Measurements from ENCODE around the gene COL3A1.

The COL3A1 gene

DNA sequence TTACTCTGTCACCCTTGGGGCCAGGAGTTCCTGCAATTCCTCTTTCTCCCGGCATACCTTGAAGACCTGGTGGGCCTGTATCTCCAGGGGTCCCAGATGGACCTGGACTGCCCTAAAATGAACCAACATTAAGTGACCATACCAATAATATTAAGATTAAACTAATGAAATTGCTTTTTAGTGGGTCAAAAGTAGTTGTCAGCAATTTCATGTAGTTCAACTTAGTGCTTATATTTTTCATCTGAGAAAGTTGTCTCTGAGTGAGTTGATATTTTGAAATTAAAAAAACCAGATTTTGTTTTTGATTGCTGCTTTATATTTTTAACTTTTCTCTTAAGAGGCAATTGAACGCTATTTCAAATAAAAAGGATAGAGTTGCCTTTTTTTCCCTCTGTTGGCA lies 83.1 kb downstream of the COL3A1 start:
- Histone ChIP-seq H3K36me3 (ENCODE audit: control insufficient read depth in 5 of 5, insufficient read depth in 5 of 5, low read length in 5 of 5) (peaks cover 26 to 59% (median 54%) of the 10 kb centered on the region in 5 donors), H3K27me3 (ENCODE audit: control insufficient read depth in 5 of 5, insufficient read depth in 4 of 5, low read length in 5 of 5) (no peaks in the 10 kb centered on the region), H3K27ac (ENCODE audit: low read depth, low read length) (peak overlapping the region; percentile 4), H3K4me3 (ENCODE audit: low read depth in 1 of 5, low read length in 5 of 5) (no peak overlapping the region), H3K9ac (ENCODE audit: low read length in 5 of 5) (no peak overlapping the region), H3K9me3 (ENCODE audit: control insufficient read depth in 5 of 5, low read length in 5 of 5) (no peaks in the 10 kb centered on the region), H3K4me1 (ENCODE audit: control insufficient read depth in 5 of 5, insufficient read depth in 5 of 5, low read length in 5 of 5) (peaks cover 0 to 4% (median 0%) of the 10 kb centered on the region in 5 donors)

DNA sequence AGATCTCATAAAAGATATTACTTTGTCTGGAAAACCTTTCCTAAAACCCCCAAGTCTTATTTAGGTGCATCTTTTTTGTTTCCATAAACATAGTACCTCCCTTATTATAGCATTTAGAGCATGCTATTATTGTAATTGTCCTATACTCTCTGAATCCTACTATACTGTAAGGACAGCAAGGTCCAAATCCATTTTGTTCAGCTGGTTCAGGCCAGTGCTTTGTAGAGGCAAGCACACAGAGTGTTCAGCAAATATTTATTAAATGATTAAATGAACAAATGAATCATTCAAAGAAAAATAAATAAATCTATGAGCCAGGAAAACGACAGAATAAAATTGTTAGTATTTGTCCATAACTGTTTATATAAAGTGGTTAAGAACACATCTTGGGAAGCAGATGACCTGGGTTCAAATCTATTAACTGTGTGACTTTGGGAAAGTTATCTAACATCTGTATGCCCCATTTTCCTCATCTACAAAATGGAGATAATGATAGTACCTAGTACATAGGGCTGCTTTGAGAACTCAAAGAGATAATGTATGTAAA lies 86.0 kb downstream of the COL3A1 start:
- no peak overlapping the region for H3K4me3 ChIP-seq (ENCODE audit: low read depth in 1 of 5, low read length in 5 of 5)
- no peaks in the 10 kb centered on the region for H3K9me3 ChIP-seq (ENCODE audit: control insufficient read depth in 5 of 5, low read length in 5 of 5)
- H3K9ac ChIP-seq (ENCODE audit: low read length in 5 of 5), result no peak overlapping the region
- H3K27me3 ChIP-seq (ENCODE audit: control insufficient read depth in 5 of 5, insufficient read depth in 4 of 5, low read length in 5 of 5), result no peaks in the 10 kb centered on the region
- H3K36me3 ChIP-seq (ENCODE audit: control insufficient read depth in 5 of 5, insufficient read depth in 5 of 5, low read length in 5 of 5), result peaks cover 30 to 63% (median 58%) of the 10 kb centered on the region in 5 donors
- H3K27ac ChIP-seq (ENCODE audit: low read depth, low read length), result no peak overlapping the region
- H3K4me1 ChIP-seq (ENCODE audit: control insufficient read depth in 5 of 5, insufficient read depth in 5 of 5, low read length in 5 of 5), result peaks cover 0 to 4% (median 0%) of the 10 kb centered on the region in 5 donors
